Measurements from ENCODE around the gene LRIG1. TPM values are rescaled to one million over a fixed set of nuclear protein-coding genes. Genes with fewer than 3 reads are reported as not detected.
A peak's percentile ranks its signal among the peaks of the same experiment; 100 is the strongest.

The LRIG1 gene
- polyA plus RNA-seq, 6 donors from 2014 or later, result 9.8 to 20.7 (median 12.5) TPM

- Mint-ChIP-seq H3K4me3 (peak overlapping the region in 1 of 8 donors; percentile 40), H3K27ac (peak overlapping the region in 1 of 6 donors; percentile 60), H3K9me3 (no peaks in the 10 kb centered on the region), H3K27me3 (peaks cover 0 to 5% (median 0%) of the 10 kb centered on the region in 3 donors), H3K36me3 (no peaks in the 10 kb centered on the region), H3K4me1 (peaks cover 14 to 25% (median 15%) of the 10 kb centered on the region in 3 donors)
- no peak for DNase-seq
- no peak for ATAC-seq (ENCODE audit: low read depth in 2 of 2)
These were observed 29.7 kb downstream of the LRIG1 start for GRCh38 chr3:66470956-66471686.

GRCh38 chr3:66470285-66470684 is 30.5 kb downstream of the LRIG1 start:
- no peak overlapping the region for H3K27ac Mint-ChIP-seq
- no peak for DNase-seq
- no peaks in the 10 kb centered on the region for H3K9me3 Mint-ChIP-seq
- H3K4me3 Mint-ChIP-seq, result no peak overlapping the region
- H3K4me1 Mint-ChIP-seq, result peaks cover 14 to 25% (median 15%) of the 10 kb centered on the region in 3 donors
- H3K27me3 Mint-ChIP-seq, result peaks cover 0 to 5% (median 0%) of the 10 kb centered on the region in 3 donors
- ATAC-seq (ENCODE audit: low read depth in 2 of 2), result no peak
- no peaks in the 10 kb centered on the region for H3K36me3 Mint-ChIP-seq

GRCh38 chr3:66469220-66469640 is 31.6 kb downstream of the LRIG1 start:
- DNase-seq (no peak), ATAC-seq (ENCODE audit: low read depth in 2 of 2) (no peak)
- H3K27ac Mint-ChIP-seq, result no peak overlapping the region
- no peak overlapping the region for H3K4me3 Mint-ChIP-seq
- H3K36me3 Mint-ChIP-seq, result no peaks in the 10 kb centered on the region
- no peaks in the 10 kb centered on the region for H3K9me3 Mint-ChIP-seq
- peaks cover 14 to 24% (median 14%) of the 10 kb centered on the region in 3 donors for H3K4me1 Mint-ChIP-seq
- H3K27me3 Mint-ChIP-seq, result peaks cover 0 to 5% (median 0%) of the 10 kb centered on the region in 3 donors

GRCh38 chr3:66467996-66468735 is 32.7 kb downstream of the LRIG1 start:
- Mint-ChIP-seq H3K9me3 (no peaks in the 10 kb centered on the region), H3K4me3 (no peak overlapping the region), H3K36me3 (no peaks in the 10 kb centered on the region), H3K4me1 (peaks cover 7 to 19% (median 14%) of the 10 kb centered on the region in 3 donors), H3K27ac (no peak overlapping the region), H3K27me3 (peaks cover 0 to 13% (median 0%) of the 10 kb centered on the region in 3 donors)
- DNase-seq (no peak), ATAC-seq (ENCODE audit: low read depth in 2 of 2) (no peak)

- H3K27ac Mint-ChIP-seq, result no peak overlapping the region
- no peaks in the 10 kb centered on the region for H3K36me3 Mint-ChIP-seq
- DNase-seq, result no peak
- peaks cover 0 to 13% (median 0%) of the 10 kb centered on the region in 3 donors for H3K27me3 Mint-ChIP-seq
- peaks cover 0 to 7% (median 5%) of the 10 kb centered on the region in 3 donors for H3K4me1 Mint-ChIP-seq
- no peak for ATAC-seq (ENCODE audit: low read depth in 2 of 2)
- no peaks in the 10 kb centered on the region for H3K9me3 Mint-ChIP-seq
- H3K4me3 Mint-ChIP-seq, result no peak overlapping the region
These were observed 34.1 kb downstream of the LRIG1 start for GRCh38 chr3:66466606-66467270.

- Mint-ChIP-seq H3K4me1 (peaks cover 0 to 5% (median 3%) of the 10 kb centered on the region in 3 donors), H3K27ac (peak overlapping the region in 1 of 6 donors; percentile 89), H3K4me3 (no peak overlapping the region), H3K27me3 (peaks cover 0 to 13% (median 0%) of the 10 kb centered on the region in 3 donors), H3K36me3 (no peaks in the 10 kb centered on the region), H3K9me3 (no peaks in the 10 kb centered on the region)
- DNase-seq, result no peak
- no peak for ATAC-seq (ENCODE audit: low read depth in 2 of 2)
These were observed 35.2 kb downstream of the LRIG1 start for GRCh38 chr3:66465587-66465986.

- no peak for DNase-seq
- Mint-ChIP-seq H3K4me1 (peaks cover 0 to 5% (median 3%) of the 10 kb centered on the region in 3 donors), H3K27ac (no peak overlapping the region), H3K4me3 (no peak overlapping the region), H3K9me3 (no peaks in the 10 kb centered on the region), H3K27me3 (peaks cover 0 to 9% (median 0%) of the 10 kb centered on the region in 3 donors), H3K36me3 (no peaks in the 10 kb centered on the region)
- no peak for ATAC-seq (ENCODE audit: low read depth in 2 of 2)
These were observed 35.8 kb downstream of the LRIG1 start for GRCh38 chr3:66465034-66465433.

GRCh38 chr3:66464512-66464894 is 36.3 kb downstream of the LRIG1 start:
- H3K36me3 Mint-ChIP-seq, result no peaks in the 10 kb centered on the region
- no peaks in the 10 kb centered on the region for H3K9me3 Mint-ChIP-seq
- no peak overlapping the region for H3K4me3 Mint-ChIP-seq
- H3K27ac Mint-ChIP-seq, result no peak overlapping the region
- no peak for DNase-seq
- H3K4me1 Mint-ChIP-seq, result peaks cover 0 to 5% (median 3%) of the 10 kb centered on the region in 3 donors
- H3K27me3 Mint-ChIP-seq, result peaks cover 0 to 8% (median 0%) of the 10 kb centered on the region in 3 donors
- ATAC-seq (ENCODE audit: low read depth in 2 of 2), result no peak

- no peaks in the 10 kb centered on the region for H3K9me3 Mint-ChIP-seq
- peaks cover 0 to 8% (median 0%) of the 10 kb centered on the region in 3 donors for H3K27me3 Mint-ChIP-seq
- no peak for DNase-seq
- H3K27ac Mint-ChIP-seq, result no peak overlapping the region
- peaks cover 0 to 5% (median 3%) of the 10 kb centered on the region in 3 donors for H3K4me1 Mint-ChIP-seq
- H3K36me3 Mint-ChIP-seq, result no peaks in the 10 kb centered on the region
- ATAC-seq (ENCODE audit: low read depth in 2 of 2), result no peak
- no peak overlapping the region for H3K4me3 Mint-ChIP-seq
These were observed 36.9 kb downstream of the LRIG1 start for GRCh38 chr3:66463730-66464511.

- DNase-seq (no peak), ATAC-seq (ENCODE audit: low read depth in 2 of 2) (no peak)
- Mint-ChIP-seq H3K4me3 (no peak overlapping the region), H3K27me3 (peaks cover 0 to 8% (median 0%) of the 10 kb centered on the region in 3 donors), H3K27ac (no peak overlapping the region), H3K9me3 (no peaks in the 10 kb centered on the region), H3K4me1 (peaks cover 0 to 5% (median 3%) of the 10 kb centered on the region in 3 donors), H3K36me3 (no peaks in the 10 kb centered on the region)
These were observed 37.7 kb downstream of the LRIG1 start for GRCh38 chr3:66463054-66463631.

- no peaks in the 10 kb centered on the region for H3K9me3 Mint-ChIP-seq
- DNase-seq, result no peak
- peak overlapping the region in 1 of 6 donors; percentile 13 for H3K27ac Mint-ChIP-seq
- no peaks in the 10 kb centered on the region for H3K36me3 Mint-ChIP-seq
- no peak for ATAC-seq (ENCODE audit: low read depth in 2 of 2)
- no peak overlapping the region for H3K4me3 Mint-ChIP-seq
- H3K4me1 Mint-ChIP-seq, result no peaks in the 10 kb centered on the region
- H3K27me3 Mint-ChIP-seq, result no peaks in the 10 kb centered on the region
These were observed 43.6 kb downstream of the LRIG1 start for GRCh38 chr3:66457252-66457651.

GRCh38 chr3:66456711-66457173 is 44.1 kb downstream of the LRIG1 start:
- no peaks in the 10 kb centered on the region for H3K36me3 Mint-ChIP-seq
- H3K4me3 Mint-ChIP-seq, result no peak overlapping the region
- no peaks in the 10 kb centered on the region for H3K4me1 Mint-ChIP-seq
- no peaks in the 10 kb centered on the region for H3K9me3 Mint-ChIP-seq
- no peak for ATAC-seq (ENCODE audit: low read depth in 2 of 2)
- DNase-seq, result no peak
- H3K27me3 Mint-ChIP-seq, result no peaks in the 10 kb centered on the region
- peak overlapping the region in 2 of 6 donors; percentile 33 to 69 for H3K27ac Mint-ChIP-seq
